Measurements from ENCODE around the gene TGFA. TPM values are rescaled to one million over a fixed set of nuclear protein-coding genes. Genes with fewer than 3 reads are reported as not detected.

The TGFA gene
- total RNA-seq, 2 experiments from 2014 or later = not detected

DNA sequence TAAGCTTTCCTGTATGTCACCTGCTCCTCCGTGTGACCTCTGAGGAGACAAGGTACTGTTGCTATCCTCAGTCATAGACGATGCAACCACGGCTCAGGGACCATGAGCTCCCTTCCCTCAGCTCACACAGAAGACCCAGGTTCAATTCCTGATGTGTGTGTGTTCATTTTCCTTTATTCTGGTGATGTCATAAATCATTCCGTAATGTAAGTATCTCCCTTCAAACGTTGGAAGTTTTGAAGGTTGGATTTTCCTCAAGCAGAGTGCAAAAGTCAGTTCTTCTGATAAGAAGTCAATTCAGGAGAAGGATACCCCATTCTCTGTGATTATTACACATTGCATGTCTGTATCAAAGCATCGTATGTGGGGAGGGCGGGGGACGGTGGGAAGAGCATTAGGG lies 132.9 kb downstream of the TGFA start:
- no TSS peak for BruUV-seq (replicated peaks)
- intact Hi-C loops (cut with micrococcal nuclease; ENCODE audit: unreplicated experiment) = no loop called here
- Histone ChIP-seq H3K4me2 (ENCODE audit: low read length) (no peak overlapping the region), H3K27ac (ENCODE audit: low read depth, low read length, poor library complexity, severe bottlenecking) (no peak overlapping the region), H2AFZ (ENCODE audit: low read length) (no peak overlapping the region), H3K79me2 (ENCODE audit: insufficient read depth, low read depth, low read length) (no peaks in the 10 kb centered on the region), H3K4me1 (ENCODE audit: insufficient read depth, low read length, poor library complexity, severe bottlenecking) (no peaks in the 10 kb centered on the region), H3K36me3 (ENCODE audit: insufficient read depth, low read length) (no peaks in the 10 kb centered on the region), H3K9me2 (ENCODE audit: insufficient read depth, low read length) (no peaks in the 10 kb centered on the region), H4K20me1 (ENCODE audit: insufficient read depth, low read length) (no peaks in the 10 kb centered on the region), H3K9me3 (ENCODE audit: low read length) (no peaks in the 10 kb centered on the region), H3K4me3 (ENCODE audit: low read depth, low read length, poor library complexity, severe bottlenecking) (no peak overlapping the region)
- TF ChIP-seq, protein P1, sequence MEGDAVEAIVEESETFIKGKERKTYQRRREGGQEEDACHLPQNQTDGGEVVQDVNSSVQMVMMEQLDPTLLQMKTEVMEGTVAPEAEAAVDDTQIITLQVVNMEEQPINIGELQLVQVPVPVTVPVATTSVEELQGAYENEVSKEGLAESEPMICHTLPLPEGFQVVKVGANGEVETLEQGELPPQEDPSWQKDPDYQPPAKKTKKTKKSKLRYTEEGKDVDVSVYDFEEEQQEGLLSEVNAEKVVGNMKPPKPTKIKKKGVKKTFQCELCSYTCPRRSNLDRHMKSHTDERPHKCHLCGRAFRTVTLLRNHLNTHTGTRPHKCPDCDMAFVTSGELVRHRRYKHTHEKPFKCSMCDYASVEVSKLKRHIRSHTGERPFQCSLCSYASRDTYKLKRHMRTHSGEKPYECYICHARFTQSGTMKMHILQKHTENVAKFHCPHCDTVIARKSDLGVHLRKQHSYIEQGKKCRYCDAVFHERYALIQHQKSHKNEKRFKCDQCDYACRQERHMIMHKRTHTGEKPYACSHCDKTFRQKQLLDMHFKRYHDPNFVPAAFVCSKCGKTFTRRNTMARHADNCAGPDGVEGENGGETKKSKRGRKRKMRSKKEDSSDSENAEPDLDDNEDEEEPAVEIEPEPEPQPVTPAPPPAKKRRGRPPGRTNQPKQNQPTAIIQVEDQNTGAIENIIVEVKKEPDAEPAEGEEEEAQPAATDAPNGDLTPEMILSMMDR (conservative IDR thresholded peaks at IDR 0.05; ENCODE audit: low read length) = no peak
- TF ChIP-seq EZH2phosphoT487 (IDR thresholded peaks at IDR 0.05; ENCODE audit: borderline replicate concordance, low read depth, low read length) = no peak
- CTCF ChIA-PET (ENCODE audit: unreplicated experiment) = interaction anchor here (0.6 kb wide), 1 partner anchor 967 kb away, joined by 3 read pairs; no protein-coding TSS in a partner anchor
- POLR2A ChIA-PET = no interaction called here
- DNase-seq (ENCODE audit: low spot score) = no peak

GRCh38 chr2:70420143-70420542 lies 133.5 kb downstream of the TGFA start:
- no peaks in the 10 kb centered on the region for H3K79me2 ChIP-seq (ENCODE audit: insufficient read depth, low read depth, low read length)
- no peaks in the 10 kb centered on the region for H4K20me1 ChIP-seq (ENCODE audit: insufficient read depth, low read length)
- TF ChIP-seq, protein P1 (conservative IDR thresholded peaks at IDR 0.05; ENCODE audit: low read length) = no peak
- no peak for TF ChIP-seq EZH2phosphoT487 (IDR thresholded peaks at IDR 0.05; ENCODE audit: borderline replicate concordance, low read depth, low read length)
- ChIA-PET CTCF (ENCODE audit: unreplicated experiment) (no interaction called here), POLR2A (no interaction called here)
- DNase-seq (ENCODE audit: low spot score) = no peak
- no peaks in the 10 kb centered on the region for H3K9me3 ChIP-seq (ENCODE audit: low read length)
- no peak overlapping the region for H3K4me3 ChIP-seq (ENCODE audit: low read depth, low read length, poor library complexity, severe bottlenecking)
- H3K4me1 ChIP-seq (ENCODE audit: insufficient read depth, low read length, poor library complexity, severe bottlenecking) = no peaks in the 10 kb centered on the region
- BruUV-seq (replicated peaks) = no TSS peak
- no peak overlapping the region for H2AFZ ChIP-seq (ENCODE audit: low read length)
- no peak overlapping the region for H3K4me2 ChIP-seq (ENCODE audit: low read length)
- no peak overlapping the region for H3K27ac ChIP-seq (ENCODE audit: low read depth, low read length, poor library complexity, severe bottlenecking)
- H3K9me2 ChIP-seq (ENCODE audit: insufficient read depth, low read length) = no peaks in the 10 kb centered on the region
- H3K36me3 ChIP-seq (ENCODE audit: insufficient read depth, low read length) = no peaks in the 10 kb centered on the region
- intact Hi-C loops (cut with micrococcal nuclease; ENCODE audit: unreplicated experiment) = no loop called here

DNA sequence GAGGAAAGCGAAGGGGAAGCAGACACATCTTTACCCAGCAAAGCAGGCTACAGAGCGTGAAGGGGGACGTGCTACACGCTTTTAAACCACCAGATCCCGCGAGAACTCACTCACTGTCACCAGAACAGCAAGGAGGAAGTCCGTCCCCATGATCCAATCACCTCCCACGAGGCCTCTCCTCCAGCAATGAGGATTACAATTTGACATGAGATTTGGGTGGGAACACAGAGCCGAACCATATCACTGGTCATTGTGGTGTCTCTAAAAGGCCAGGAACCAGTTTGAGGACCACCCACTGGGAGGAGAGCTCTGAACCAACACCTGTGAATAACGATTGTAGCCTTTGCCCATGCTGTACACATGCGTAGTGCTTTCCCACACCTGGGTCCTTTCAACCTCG lies 135.1 kb downstream of the TGFA start:
- Histone ChIP-seq H3K36me3 (ENCODE audit: insufficient read depth, low read length) (no peaks in the 10 kb centered on the region), H2AFZ (ENCODE audit: low read length) (0 out of 2 replicates have a peak overlapping the region, but pooled peaks have one; percentile 6), H3K4me3 (ENCODE audit: low read depth, low read length, poor library complexity, severe bottlenecking) (no peak overlapping the region), H3K9me3 (ENCODE audit: low read length) (no peaks in the 10 kb centered on the region), H3K27ac (ENCODE audit: low read depth, low read length, poor library complexity, severe bottlenecking) (no peak overlapping the region), H3K4me1 (ENCODE audit: insufficient read depth, low read length, poor library complexity, severe bottlenecking) (no peaks in the 10 kb centered on the region), H3K9me2 (ENCODE audit: insufficient read depth, low read length) (no peaks in the 10 kb centered on the region), H4K20me1 (ENCODE audit: insufficient read depth, low read length) (no peaks in the 10 kb centered on the region), H3K4me2 (ENCODE audit: low read length) (no peak overlapping the region), H3K79me2 (ENCODE audit: insufficient read depth, low read depth, low read length) (no peaks in the 10 kb centered on the region)
- TF ChIP-seq, protein P1 (conservative IDR thresholded peaks at IDR 0.05; ENCODE audit: low read length) = no peak
- no peak for TF ChIP-seq EZH2phosphoT487 (IDR thresholded peaks at IDR 0.05; ENCODE audit: borderline replicate concordance, low read depth, low read length)
- DNase-seq (ENCODE audit: low spot score) = peak; percentile 7
- intact Hi-C loops (cut with micrococcal nuclease; ENCODE audit: unreplicated experiment) = no loop called here
- ChIA-PET CTCF (ENCODE audit: unreplicated experiment) (no interaction called here), POLR2A (interaction anchor here (0.6 kb wide), 1 partner anchor 39 kb away, joined by 5 read pairs; no protein-coding TSS in a partner anchor)
- BruUV-seq (replicated peaks) = no TSS peak
